Midbrain (tissue), 1 donor: Measurements from ENCODE around the gene EXOC3.
"Not testable (repeated sequence)": the region's sequence is repeated elsewhere in the genome, so short reads cannot be mapped to it uniquely, and the experiment has no call there.

Experiments used
- DNase-seq: peaks from one replicate; lab custom pipeline; 2025; lab: John Stamatoyannopoulos, UW

The EXOC3 gene

GRCh38 chr5:486597-486996 is 43.6 kb downstream of the EXOC3 start:
- not testable (repeated sequence) for DNase-seq

- DNase-seq: no peak
Measured at GRCh38 chr5:488241-488640, 45.3 kb downstream of the EXOC3 start.

- DNase-seq: no peak
Measured at GRCh38 chr5:488744-489688, 46.0 kb downstream of the EXOC3 start.

- no peak for DNase-seq
Measured at GRCh38 chr5:489689-490080, 46.7 kb downstream of the EXOC3 start.

- DNase-seq: no peak
Measured at GRCh38 chr5:490116-491106, 47.4 kb downstream of the EXOC3 start.

- no peak for DNase-seq
Measured at GRCh38 chr5:491119-491855, 48.3 kb downstream of the EXOC3 start.

- no peak for DNase-seq
Measured at GRCh38 chr5:491856-492155, 48.8 kb downstream of the EXOC3 start.

- DNase-seq: no peak
Measured at GRCh38 chr5:492314-492893, 49.4 kb downstream of the EXOC3 start.

- DNase-seq: no peak
Measured at GRCh38 chr5:493119-493701, 50.2 kb downstream of the EXOC3 start.

GRCh38 chr5:493758-494157 is 50.8 kb downstream of the EXOC3 start:
- no peak for DNase-seq

GRCh38 chr5:494667-495255 is 51.8 kb downstream of the EXOC3 start:
- no peak for DNase-seq

GRCh38 chr5:496028-496427 is 53.1 kb downstream of the EXOC3 start:
- DNase-seq: no peak

- DNase-seq: no peak
Measured at GRCh38 chr5:497090-497700, 54.2 kb downstream of the EXOC3 start.

- no peak for DNase-seq
Measured at GRCh38 chr5:497871-498509, 55.0 kb downstream of the EXOC3 start.

GRCh38 chr5:499233-500209 is 56.5 kb downstream of the EXOC3 start:
- DNase-seq: no peak

- DNase-seq: no peak
Measured at GRCh38 chr5:500491-500890, 57.5 kb downstream of the EXOC3 start.

- DNase-seq: no peak
Measured at GRCh38 chr5:501105-501830, 58.3 kb downstream of the EXOC3 start.

- DNase-seq: no peak
Measured at GRCh38 chr5:501831-502184, 58.8 kb downstream of the EXOC3 start.
